Activated CD8-positive, alpha-beta memory T cell treated with anti-CD3 and anti-CD28 coated beads, Interleukin-2, amount 50 U/mL, for 48 hours (primary cell): ENCODE results near the gene TAF12.
A peak's percentile ranks its signal among the peaks of the same experiment; 100 is the strongest.
"Not testable (repeated sequence)": the region's sequence is repeated elsewhere in the genome, so short reads cannot be mapped to it uniquely, and the experiment has no call there.

Experiments
- DNase-seq: peaks from one replicate; pipeline ENCODE4 v3.0.0-alpha.2; 2020

Gene TAF12

DNA sequence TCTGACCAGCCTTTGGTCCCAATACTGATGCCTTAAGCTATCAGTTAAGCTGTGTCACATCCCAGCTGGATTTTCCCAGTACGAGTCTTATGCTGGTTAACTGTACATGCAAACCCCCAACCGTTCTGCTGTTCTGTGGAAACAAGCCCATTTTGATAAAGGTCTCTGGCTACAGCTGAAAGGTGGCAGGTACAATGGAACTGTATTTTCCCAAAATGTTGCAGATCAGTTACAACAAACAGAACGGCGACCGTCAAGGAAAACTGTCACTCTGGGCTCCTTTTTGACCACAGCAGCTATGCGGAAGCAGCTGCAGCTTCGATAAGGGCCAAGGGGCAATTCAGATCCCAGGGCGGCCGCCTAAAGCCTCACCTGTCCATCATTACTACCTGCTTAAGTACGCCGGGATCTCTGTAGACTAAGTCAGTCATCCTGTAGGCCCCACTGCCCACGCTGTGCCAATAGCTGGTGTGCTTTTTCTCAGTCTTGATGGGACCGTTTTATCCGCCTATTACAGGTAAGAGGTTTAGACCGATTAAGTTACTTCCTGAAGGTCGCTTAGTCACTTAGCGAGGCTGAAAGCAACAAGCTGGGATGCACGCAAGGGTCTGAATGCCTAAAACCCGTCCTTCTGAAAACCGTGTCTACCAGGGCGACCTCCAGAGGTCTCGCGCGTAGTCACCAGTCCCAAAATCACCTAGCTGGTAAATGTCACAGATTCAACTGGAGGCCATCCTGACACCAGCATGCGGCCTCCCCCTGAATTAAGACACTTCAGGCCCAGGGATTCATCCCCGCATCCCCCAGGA lies 61.9 kb downstream of the TAF12 start:
- no peak for DNase-seq

DNA sequence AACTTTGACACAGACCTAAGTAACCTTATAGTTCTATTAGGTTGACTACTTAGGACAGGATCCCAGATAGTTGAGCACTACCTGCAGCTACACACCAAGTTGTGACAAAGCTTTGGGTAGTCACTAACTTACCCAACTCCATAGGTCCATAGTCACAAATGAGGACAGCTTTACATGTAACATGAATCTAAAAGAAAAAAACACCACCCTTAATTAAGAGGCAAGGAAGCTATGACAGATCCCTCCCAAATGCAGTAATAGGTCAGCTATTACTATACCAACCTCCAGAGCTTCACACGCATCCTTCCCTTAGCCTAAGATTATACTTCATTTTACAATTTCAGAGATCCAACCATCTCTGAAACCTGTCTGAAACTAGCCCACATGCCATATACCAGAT lies 63.5 kb downstream of the TAF12 start:
- DNase-seq = no peak

DNA sequence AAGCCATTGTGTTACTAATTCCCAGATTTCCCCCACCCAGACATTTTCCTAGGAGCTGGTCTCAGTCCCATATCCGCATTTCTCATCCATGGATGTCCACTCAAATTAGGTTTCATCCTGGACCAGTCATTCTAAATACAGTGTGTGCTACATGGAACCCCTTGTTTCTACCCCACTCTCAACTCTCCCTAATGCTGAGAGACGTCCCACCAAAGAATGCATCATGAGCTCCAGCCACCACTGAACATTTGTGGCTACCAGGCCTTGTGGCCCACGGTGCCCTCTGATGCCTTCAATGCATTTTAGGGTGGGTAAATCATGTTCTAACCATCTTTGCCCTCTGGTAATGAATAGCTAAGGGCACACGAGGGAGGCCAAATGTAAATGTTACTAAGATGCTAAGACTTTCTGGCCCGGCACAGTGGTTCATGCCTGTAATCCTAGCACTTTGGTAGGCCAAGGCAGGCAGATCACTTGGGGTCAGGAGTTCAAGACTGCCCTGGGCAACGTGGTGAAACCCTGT lies 64.1 kb downstream of the TAF12 start:
- DNase-seq = no peak

DNA sequence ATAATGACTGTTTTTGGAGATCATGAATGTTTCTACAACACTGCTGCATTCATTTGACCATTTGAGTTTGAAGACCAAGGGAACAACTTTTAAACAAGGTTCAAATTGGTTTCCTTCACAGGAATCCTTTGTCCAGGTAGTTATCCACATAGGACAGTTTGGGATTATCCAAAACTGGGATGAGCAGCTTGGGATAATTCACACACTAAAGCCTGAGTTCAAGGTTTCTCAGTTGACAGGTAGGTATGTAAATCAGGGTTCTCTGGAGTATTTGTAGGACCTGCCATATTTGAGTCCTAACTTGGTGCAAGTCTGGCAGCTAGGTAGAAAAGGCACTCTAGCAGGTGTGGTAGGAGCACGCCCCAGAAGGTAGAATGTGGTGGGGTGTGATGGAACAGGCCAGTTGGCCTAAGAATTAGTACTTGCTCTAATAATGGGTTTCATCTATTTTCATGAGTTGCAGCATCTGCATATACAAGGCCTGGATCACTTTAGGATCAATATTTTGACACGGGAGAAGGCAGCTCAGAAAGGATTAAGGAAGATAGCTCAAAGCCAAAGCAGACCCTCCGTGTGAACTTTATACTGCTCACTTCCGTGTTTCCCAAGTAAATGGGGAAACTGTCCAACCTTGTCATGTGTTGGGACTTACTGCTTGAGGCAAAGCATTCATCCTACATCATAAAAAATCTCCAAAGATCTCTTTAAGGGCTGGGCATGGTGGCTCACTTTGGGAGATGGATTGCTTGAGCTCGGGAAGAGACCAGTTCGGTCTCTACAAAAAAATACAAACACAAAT lies 64.9 kb downstream of the TAF12 start:
- peak; percentile 76 for DNase-seq

DNA sequence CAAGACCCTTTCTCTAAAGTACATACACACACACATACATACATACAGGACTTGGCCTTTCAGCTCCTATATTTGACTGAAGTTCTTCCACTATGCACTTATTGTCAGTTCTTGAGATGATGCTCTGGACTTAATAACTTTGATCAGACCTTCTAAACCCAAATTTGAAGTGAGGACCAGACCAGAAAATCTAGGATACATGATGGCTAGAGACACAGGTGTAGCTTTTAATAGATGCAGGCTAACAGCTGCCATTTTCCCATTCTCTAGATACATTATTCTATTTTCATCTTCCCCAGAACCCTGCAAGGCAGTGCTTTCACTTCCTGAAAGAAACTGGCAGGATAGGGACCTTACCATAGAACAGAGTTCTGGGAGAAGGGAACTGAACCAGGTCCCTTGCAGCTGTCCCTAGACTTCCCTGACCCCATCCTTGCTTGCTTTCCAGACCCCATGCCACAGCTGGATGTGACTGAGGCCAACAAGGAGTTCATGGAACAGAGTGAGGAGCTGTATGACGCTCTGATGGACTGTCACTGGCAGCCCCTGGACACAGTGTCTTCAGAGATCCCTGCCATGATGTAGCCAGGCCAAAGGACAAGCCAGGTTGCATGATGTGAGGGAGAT lies 65.7 kb downstream of the TAF12 start:
- DNase-seq = peak; percentile 83

DNA sequence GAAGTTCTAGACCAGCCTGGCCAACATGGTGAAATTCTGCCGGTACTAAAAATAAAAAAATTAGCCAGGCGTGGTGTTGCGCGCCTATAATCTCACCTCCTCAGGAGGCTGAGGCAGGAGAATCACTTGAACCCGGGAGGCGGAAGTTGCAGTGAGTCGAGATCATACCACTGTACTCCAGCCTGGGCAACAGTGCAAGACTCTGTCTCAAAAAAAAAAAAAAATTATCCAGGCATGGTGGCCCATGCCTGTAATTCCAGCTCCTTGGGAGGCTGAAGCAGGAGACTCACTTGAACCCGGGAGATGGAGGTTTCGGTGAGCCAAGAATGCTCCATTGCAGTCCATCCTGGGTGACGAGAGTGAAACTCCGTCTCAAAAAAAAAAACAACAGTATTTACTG lies 69.3 kb downstream of the TAF12 start:
- DNase-seq = no peak

DNA sequence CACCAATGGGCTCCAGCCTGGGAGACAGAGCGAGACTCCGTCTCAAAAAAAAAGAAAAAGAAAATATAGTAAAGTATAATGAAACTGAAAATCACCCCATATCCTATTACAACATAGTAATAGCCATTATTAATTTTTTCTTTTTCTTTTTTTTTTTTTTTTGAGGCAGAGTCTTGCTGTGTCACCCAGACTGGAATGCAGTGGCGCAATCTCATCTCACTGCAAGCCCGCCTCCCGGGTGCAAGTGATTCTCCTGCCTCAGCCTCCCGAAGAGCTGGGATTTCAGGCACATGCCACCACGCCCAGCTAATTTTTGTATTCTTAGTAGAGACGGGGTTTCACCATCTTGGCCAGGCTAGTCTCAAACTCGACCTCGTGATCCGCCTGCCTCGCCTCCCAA lies 70.0 kb downstream of the TAF12 start:
- not testable (repeated sequence) for DNase-seq

DNA sequence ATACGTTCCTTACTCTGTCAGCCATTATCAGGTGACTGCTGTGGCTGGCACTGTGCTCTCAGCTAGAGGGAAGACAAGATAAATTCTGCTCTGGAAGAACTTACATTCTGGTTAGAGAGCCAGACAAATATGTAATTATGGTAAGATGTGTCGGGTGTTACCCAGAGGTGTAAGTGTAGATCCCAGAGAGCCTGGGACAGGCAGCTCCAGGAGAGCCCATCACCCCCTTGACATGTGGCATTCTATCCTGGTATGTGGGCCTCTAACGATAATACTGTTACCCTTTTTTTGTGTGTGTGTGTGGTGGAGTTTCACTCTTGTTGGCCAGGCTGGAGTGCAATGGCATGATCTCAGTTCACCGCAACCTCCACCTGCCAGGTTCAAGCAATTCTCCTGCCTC lies 71.0 kb downstream of the TAF12 start:
- no peak for DNase-seq

DNA sequence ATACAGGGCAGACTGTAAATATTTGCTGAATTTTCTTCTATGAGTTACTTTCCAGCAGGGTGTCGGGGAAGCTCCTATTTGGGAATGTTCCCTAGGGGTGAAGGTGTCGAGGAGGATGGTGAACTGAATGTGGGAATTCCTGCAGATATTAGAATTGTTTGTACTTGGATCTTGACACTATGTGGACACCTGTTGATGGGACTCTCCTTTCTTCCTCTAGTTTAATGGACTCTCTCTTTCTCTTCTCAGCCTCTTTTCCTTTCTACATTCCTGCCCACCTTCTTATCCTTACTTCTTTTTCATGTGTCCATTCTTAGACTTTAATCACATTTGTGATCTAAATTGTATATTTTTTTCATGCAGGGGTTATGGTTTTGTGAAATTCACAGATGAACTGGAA lies 75.9 kb downstream of the TAF12 start:
- DNase-seq = no peak

DNA sequence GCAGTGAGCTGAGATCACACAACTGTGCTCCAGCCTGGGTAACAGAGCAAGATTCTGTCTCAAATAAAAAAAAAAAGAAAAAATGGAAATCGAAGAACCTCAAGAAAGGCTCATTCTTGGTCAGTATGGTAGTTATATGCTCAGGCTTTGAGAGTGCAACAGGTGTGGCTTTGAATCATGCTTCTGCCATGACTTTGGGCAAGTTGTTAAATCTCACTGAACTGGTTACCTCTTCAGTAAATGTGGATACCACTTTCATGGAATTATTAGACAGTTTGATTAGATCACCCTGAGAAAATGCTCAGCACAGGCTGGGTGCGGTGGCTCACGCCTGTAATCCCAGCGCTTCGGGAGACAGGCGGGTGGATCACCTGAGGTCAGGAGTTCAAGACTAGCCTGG lies 77.1 kb downstream of the TAF12 start:
- DNase-seq = no peak

DNA sequence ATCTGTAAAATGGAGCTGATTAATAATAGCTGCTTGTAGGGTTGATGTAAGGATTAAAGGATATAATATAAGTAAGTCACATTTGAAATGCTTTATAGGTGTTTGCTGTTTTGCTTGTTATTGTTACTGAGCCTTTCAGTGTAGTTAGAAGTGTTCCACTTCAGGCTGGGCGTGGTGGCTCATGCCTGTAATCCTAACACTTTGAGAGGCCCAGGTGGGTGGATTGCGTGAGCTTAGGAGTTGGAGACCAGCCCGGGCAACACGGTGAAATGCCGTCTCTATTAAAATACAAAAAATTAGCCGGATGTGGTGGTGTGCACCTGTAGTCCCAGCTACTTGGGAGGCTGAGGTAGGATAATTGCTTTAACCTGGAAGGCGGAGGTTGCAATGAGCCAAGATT lies 77.8 kb downstream of the TAF12 start:
- DNase-seq = no peak

DNA sequence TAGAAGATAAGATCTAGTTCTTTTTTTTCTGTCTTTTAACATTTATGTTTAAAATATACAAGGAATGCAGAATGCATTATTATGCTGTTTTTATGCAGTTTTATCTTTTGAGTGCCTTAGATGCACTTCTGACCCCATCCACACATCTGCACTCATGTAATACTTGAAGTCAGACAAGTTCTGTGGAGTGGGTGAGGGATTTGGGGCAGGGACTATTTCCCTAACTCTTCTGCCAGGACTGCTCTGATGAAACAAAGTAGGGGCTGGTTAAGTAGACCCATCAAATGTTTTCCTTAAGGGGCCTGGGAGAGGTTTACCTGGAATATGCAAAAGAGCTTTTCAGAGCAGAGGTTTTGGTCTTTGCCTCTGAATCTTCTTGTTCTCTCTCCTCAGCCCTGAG lies 78.6 kb downstream of the TAF12 start:
- DNase-seq = no peak

DNA sequence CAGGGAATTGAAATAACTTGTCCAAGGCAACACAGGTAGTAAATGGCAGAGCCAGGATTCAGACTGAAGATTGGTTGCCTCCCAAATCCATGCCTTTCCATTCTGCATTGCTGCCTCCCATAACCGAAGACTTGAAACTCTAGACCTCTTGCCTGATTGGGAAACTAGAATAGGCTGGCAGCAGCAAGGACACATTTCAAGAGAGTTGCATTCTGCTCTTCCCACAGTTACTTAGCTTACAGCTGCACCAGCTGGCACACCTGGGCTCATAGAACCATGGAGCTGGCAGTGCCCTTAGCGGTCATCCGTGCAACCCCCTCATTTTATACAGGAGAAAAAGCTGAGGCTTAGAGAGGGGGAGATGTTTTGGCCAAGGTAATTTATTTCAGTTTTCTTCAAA lies 82.0 kb downstream of the TAF12 start:
- no peak for DNase-seq
